Adrenal gland (tissue), 12 donors: Measurements from ENCODE around the gene DDX31. TPM values are rescaled to one million over a fixed set of nuclear protein-coding genes. Genes with fewer than 3 reads are reported as not detected.

Experiments used
- DNase-seq, 7 donors: peaks; one replicate each; pipeline ENCODE4 v3.0.0-alpha.2; 2019 to 2020
- H3K27ac ChIP-seq, 5 donors: fragments of 200-600 bp; sonication (generic) in 4 of 5; 1 replicate in 3 of 5; 2 replicates in 2 of 5; pipeline versions ENCODE4 v1.5.1 to v1.8.0; 2016 to 2020; ENCODE audit warnings: mild to moderate bottlenecking in 1 of 5
- H3K27me3 ChIP-seq: fragments of 200-600 bp; 2 replicates; pipeline ENCODE4 v1.8.0; 2021
- H3K36me3 ChIP-seq, 2 donors: fragments of 200-600 bp; replicated peaks in 1 of 2; 1 replicate in 1 of 2; 2 replicates in 1 of 2; pipeline versions ENCODE4 v1.5.1 to v1.8.0; 2018 to 2022
- H3K4me1 ChIP-seq, 2 donors: fragments of 200-600 bp; replicated peaks in 1 of 2; 1 replicate in 1 of 2; 2 replicates in 1 of 2; pipeline versions ENCODE4 v1.5.1 to v1.8.0; 2018 to 2021
- H3K4me3 ChIP-seq, 4 donors: fragments of 200-600 bp; sonication (generic) in 3 of 4; one replicate each; pipeline ENCODE4 v1.5.1; 2016 to 2018
- H3K9me3 ChIP-seq, 3 donors: fragments of 200-600 bp; sonication (generic) in 1 of 3; replicated peaks in 1 of 3; 1 replicate in 2 of 3; 2 replicates in 1 of 3; pipeline versions ENCODE4 v1.5.1 to v1.8.0; 2016 to 2021
- CTCF ChIP-seq, 6 experiments: fragments of 450-650 bp in 4 of 6; fragments of 200-600 bp in 2 of 6; sonication (generic) in 1 of 6; IDR thresholded peaks; 1 replicate in 5 of 6; 2 replicates in 1 of 6; pipeline versions ENCODE4 v1.5.1 to v1.8.0; 2016 to 2021; ENCODE audit warnings: antibody characterized with exemption in 6 of 6, mild to moderate bottlenecking in 2 of 6, moderate library complexity in 1 of 6
- POLR2A ChIP-seq, 2 donors: fragments of 450-650 bp; IDR thresholded peaks; one replicate each; pipeline ENCODE4 v1.6.1; 2017; ENCODE audit warnings: antibody characterized with exemption in 2 of 2, mild to moderate bottlenecking in 2 of 2, moderate library complexity in 1 of 2
- WGBS, 4 donors: extraction: QIAGEN DNeasy Blood & Tissue Kit in 2 of 4; methylation state at CpG; one replicate each; pipeline versions ENCODE4 v1.1.5 to v1.1.7; 2013 to 2017; 5-methylcytosine and 5-hydroxymethylcytosine counted together
- intact Hi-C, 2 donors: fragments of 100-400 bp; cut with DNase I; formaldehyde crosslinking; loops; one replicate each; pipeline versions ENCODE4 v1.14.1 to v1.15.0; 2022 to 2023
- polyA plus RNA-seq, 3 donors: library from polyadenylated mRNA; stranded (reverse); fragments of 200-250 nt in 2 of 3; fragments of 350-450 nt in 1 of 3; fragmentation: Illumina TruSeq in 1 of 3; extraction: RNeasy Lipid Tissue Mini Kit (QIAGEN cat#74804) in 1 of 3; gene quantifications; one replicate each; pipeline ENCODE4 v1.2.3, GENCODE V29; 2013 to 2014
- total RNA-seq, 9 donors: library from RNA; depleted of rRNA in 4 of 9; stranded (reverse); fragments of >200 nt in 4 of 9; fragments of 120-200 nt in 1 of 9; fragmentation: NEBNext Ultra II Directional in 1 of 9; extraction: Animal tissue kit (Norgen Biotek cat#: 25700) in 1 of 9; gene quantifications; one replicate each; pipeline versions ENCODE4 v1.1.0 to v1.2.4, GENCODE V29; 2013 to 2023
- donor health status: healthy with polysubstance abuse.
- donor health status: Bipolar disorder and iron deficiency.
- donor health status: DM: yes; HTN: yes; CAD: no.
- donor health status: DM: no; HTN: no; CAD: no.
- donor health status: DM: no; HTN: no; CAD: no.
- donor health status: DM: yes; HTN: yes; CAD: no.

The DDX31 gene
- total and polyA plus RNA-seq, 12 donors: 7.4 to 13.8 (median 9.7) TPM

GRCh38 chr9:132609184-132609583 lies 60.6 kb downstream of the DDX31 start:
- 93 to 97% (median 93%) methylated on average over 9 of the region's 9 CpGs for WGBS, 4 donors
- intact Hi-C loops: no loop called here
- H3K36me3 ChIP-seq: peaks cover 0 to 36% of the 10 kb centered on the region in 2 donors

GRCh38 chr9:132606066-132606465 lies 63.7 kb downstream of the DDX31 start:
- WGBS, 4 donors: 76 to 82% (median 80%) methylated on average over 6 of the region's 6 CpGs
- Histone ChIP-seq H3K9me3 (no peaks in the 10 kb centered on the region), H3K27me3 (no peaks in the 10 kb centered on the region), H3K4me3 (no peak overlapping the region), H3K27ac (no peak overlapping the region), H3K4me1 (no peaks in the 10 kb centered on the region), H3K36me3 (peaks cover 0 to 22% of the 10 kb centered on the region in 2 donors)
- TF ChIP-seq POLR2A (IDR thresholded peaks at IDR 0.05) (no peak), CTCF (IDR thresholded peaks at IDR 0.05) (no peak)
- no peak for DNase-seq
- intact Hi-C loops: no loop called here

More at GRCh38 chr9:132609184-132609583, 60.6 kb downstream of the DDX31 start:
- no peaks in the 10 kb centered on the region for H3K27me3 ChIP-seq
- no peak overlapping the region for H3K4me3 ChIP-seq
- no peak for TF ChIP-seq CTCF (IDR thresholded peaks at IDR 0.05)
- TF ChIP-seq POLR2A (IDR thresholded peaks at IDR 0.05): no peak
- no peak for DNase-seq
- no peaks in the 10 kb centered on the region for H3K9me3 ChIP-seq
- no peak overlapping the region for H3K27ac ChIP-seq
- H3K4me1 ChIP-seq: no peaks in the 10 kb centered on the region

GRCh38 chr9:132605387-132605786 lies 64.4 kb downstream of the DDX31 start:
- intact Hi-C loops: no loop called here
- H3K27me3 ChIP-seq: no peaks in the 10 kb centered on the region
- no peak overlapping the region for H3K4me3 ChIP-seq
- WGBS, 4 donors: 96 to 97% (median 97%) methylated on average over 6 of the region's 6 CpGs
- H3K27ac ChIP-seq: no peak overlapping the region
- no peak for DNase-seq
- H3K36me3 ChIP-seq: peaks cover 0 to 15% of the 10 kb centered on the region in 2 donors
- no peaks in the 10 kb centered on the region for H3K9me3 ChIP-seq
- TF ChIP-seq CTCF (IDR thresholded peaks at IDR 0.05) (no peak), POLR2A (IDR thresholded peaks at IDR 0.05) (no peak)
- no peaks in the 10 kb centered on the region for H3K4me1 ChIP-seq

- Histone ChIP-seq H3K9me3 (no peaks in the 10 kb centered on the region), H3K27ac (no peak overlapping the region), H3K4me3 (no peak overlapping the region), H3K27me3 (no peaks in the 10 kb centered on the region), H3K36me3 (no peaks in the 10 kb centered on the region), H3K4me1 (no peaks in the 10 kb centered on the region)
- WGBS, 4 donors: 79 to 89% (median 87%) methylated on average over 3 of the region's 3 CpGs
- no peak for DNase-seq
- TF ChIP-seq POLR2A (IDR thresholded peaks at IDR 0.05) (no peak), CTCF (IDR thresholded peaks at IDR 0.05) (no peak)
- intact Hi-C loops: no loop called here
These were observed 67.6 kb downstream of the DDX31 start for GRCh38 chr9:132602207-132602606.
